Measurements from ENCODE around the gene NOA1.

The NOA1 gene

DNA sequence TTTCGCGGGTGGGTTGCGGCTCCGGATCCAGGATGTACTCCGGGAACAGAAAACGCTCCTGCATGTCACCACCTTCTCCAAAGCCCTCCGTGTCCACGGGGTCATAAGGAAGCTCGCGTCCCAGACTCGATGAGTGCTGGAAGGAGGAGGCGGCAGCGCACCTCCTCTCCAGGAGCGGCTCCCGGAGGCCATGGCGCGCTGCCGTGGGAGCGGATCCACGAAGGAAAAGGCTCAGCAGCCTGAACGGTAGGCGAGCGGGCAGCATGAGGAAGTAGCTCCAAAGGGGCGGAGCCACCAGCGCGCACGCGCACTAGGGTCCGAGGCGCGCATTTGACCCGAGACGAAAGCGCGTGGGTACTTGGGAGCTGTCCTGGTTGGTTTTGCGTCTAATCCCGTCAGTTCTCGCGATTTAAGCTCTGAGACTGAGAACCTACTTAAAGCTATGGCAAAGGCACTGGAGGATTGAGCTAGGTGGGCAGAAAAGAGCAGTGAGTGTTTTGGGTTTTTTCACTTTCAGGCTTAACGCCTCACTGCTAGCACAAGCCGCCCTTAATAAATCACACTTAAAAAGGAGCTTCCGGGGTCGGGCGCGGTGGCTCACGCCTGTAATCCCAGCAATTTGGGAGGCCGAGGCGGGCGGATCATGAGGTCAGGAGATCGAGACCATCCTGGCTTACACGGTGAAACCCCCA, at the start of gene NOA1:
Gene NOA1 (minus strand): TSS at position 286 of the 692 bp plus-strand sequence. CDS start 21 bp downstream, at position 265.
- DNase-seq (ENCODE audit: low read depth in 2 of 2): peak; percentile 94 to 97

DNA sequence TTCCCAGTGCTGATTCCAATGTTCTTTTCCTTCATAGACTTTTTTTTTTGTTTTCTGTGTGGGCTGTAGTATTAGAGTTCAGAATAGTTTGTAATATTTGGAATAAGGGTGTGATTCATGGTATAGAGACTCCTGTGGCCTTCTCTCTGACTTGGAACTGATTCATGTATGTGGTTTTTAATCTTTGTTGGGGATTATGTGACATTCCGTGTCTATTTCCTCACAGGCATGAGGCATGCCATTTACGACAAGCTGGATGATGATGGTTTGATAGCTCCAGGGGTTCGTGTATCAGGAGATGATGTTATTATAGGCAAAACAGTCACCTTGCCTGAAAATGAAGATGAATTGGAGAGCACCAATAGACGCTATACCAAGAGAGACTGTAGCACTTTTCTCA, 45.7 kb upstream of the NOA1 start:
- DNase-seq (ENCODE audit: low read depth in 2 of 2): no peak

DNA sequence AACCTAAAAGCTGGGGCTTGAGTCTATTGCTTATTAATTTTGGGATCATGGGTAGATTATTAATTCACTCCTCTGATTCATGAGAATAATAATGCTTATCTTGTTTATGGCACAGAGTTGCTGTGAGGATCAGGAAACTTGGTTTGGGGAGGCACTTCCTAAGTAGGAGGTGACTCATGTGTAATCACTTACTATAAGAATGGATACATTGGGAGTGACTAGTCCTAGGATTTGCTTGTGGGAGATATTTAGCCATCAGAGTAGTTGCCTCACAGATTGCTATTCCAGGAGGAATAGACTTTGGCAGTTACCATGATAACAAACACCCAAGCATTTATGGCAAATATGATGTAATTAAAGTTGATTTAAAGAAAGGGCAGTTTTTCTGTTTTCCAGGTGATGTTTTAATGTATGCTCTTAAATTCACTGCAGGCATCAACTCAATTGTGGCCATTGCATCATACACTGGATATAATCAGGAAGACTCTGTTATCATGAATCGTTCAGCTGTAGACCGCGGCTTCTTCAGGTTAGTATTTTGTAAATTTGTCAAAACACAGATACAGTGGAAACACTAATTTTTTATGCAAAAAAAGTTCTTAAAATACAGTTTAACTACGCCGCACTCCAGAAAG, 43.2 kb upstream of the NOA1 start:
- no peak for DNase-seq (ENCODE audit: low read depth in 2 of 2)

DNA sequence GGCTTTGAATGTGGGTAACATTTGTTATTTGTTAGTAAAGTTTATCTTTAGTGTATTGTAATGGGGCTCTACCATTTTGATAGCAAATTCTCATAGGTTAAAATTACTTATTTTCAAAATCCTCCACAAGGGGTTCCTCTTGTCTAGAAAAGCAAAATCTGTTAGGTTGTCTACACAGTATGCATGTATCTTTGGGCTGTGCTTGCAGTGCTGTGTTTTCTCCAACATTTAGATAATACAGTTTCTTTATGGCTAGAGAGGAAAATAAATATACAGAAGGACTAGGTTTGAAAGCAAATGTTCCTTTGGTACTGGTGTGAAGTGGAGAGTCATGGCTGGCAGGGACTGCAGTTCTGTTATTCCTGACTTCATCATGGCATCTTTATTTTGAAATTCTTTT, 41.6 kb upstream of the NOA1 start:
- DNase-seq (ENCODE audit: low read depth in 2 of 2): no peak

DNA sequence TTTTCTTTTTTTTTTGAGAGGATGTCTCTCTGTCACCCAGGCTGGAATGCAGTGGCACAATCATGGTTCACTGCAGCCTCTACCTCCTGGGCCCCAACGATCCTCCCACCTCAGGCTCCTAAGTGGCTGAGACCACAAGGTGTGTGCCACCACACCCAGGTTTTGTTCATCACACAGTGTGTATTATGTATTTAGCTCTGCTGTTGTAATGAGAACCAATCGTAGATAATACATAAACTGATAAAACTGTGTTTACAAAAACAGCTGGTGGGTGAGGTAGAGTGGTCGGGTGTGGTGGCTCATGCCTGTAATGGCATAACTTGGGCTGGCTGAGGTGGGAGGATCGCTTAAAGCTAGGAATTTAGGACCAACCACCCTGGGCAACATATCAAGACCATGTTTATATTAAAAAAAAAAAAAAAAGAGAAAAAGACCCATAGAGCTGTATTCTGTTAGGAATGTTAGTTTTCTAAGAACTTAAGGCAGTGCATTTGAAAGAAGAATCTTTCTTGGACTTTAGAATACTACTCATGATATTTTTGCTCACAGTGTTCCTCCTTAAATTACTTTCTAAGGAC, 36.2 kb upstream of the NOA1 start:
- DNase-seq (ENCODE audit: low read depth in 2 of 2): no peak

DNA sequence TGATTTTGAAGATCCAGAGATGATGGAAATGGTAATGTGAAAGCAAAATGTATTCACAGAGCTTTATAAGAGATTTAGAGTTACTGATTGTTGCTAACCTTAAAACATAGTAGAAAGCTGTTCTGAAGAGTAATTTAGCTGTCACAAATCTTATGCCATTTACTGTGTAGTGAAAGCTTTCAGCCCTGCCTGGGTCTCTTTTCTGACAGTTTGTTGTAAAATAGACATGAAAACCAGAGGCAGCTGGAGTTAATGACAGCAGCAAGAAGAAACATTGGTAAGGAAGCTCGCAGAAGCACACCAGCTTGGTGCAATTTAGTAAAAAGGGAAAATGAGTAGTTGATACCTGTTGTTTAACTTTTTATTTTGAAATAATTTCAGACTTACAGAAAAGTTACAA, 22.3 kb upstream of the NOA1 start:
- DNase-seq (ENCODE audit: low read depth in 2 of 2): no peak

DNA sequence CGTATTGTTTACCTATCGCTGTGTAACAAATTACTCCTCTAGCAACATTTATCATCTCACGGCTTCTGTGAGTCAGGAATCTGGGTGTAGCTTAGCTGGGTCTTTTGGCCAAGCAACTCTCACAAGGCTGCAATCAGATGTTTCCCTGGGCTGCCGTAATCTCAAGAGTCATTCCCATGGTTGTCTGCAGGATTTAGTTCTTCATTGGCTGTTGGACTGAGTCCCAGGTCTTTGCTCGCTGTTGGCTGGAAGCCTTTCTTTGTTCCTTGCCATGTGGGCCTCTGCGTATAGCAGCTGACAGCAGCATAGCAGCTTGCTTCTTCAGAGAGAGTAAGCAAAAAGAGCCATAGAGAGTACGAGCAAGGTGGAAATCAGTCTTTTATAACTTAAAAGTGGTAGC, 18.1 kb upstream of the NOA1 start:
- DNase-seq (ENCODE audit: low read depth in 2 of 2): no peak

DNA sequence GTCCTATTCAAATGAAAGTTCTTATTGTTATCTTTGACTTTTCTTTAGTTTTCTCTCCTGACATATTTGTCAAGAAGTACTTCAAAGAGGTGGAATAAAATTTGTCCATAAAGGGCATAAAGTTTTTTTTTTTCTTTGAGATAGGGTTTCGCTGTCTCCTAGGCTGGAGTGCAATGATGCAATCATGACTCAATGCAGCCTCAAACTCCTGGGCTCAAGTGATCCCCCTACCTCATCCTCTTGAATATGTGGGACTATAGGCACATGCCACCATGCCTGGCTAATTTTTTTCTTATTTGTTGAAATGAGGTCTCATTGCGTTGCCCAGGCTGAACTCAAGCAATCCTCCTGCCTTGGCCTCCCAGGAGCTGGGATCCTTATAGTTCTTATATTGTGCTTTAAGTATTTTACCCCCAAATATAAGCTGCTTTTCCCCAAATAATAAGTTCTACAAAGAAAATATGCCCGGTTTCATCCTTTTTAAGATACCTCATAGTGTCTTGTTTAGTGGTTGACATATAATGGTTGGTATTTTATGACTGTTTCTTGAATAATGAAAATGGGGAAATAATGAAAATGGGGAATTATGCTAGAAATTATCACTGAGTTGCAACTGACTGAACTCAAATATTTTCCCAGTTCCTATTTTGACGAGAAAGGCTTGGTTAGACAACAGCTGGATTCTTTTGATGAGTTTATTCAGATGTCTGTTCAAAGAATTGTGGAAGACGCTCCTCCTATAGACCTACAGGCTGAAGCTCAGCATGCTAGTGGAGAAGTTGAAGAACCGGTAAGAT, 12.9 kb upstream of the NOA1 start:
- no peak for DNase-seq (ENCODE audit: low read depth in 2 of 2)

DNA sequence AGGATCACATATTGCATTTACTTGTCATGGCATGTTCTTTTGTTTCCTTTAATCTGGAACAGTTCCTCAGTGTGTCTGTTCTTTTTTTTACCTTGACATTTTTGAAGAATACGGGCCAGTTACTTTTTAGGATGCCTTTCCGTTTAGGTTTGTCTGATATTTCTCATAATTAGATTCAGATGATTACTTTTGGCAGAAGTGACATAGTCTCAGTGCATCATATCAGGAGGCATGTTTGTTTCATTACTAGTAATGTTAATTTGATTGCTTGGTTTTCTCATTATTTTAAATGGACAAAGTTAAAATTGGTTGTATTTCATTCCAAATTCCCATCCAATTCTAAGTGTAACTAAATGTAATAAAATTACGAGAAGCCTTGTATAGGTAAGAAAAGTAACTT, 9.5 kb upstream of the NOA1 start:
- DNase-seq (ENCODE audit: low read depth in 2 of 2): no peak

DNA sequence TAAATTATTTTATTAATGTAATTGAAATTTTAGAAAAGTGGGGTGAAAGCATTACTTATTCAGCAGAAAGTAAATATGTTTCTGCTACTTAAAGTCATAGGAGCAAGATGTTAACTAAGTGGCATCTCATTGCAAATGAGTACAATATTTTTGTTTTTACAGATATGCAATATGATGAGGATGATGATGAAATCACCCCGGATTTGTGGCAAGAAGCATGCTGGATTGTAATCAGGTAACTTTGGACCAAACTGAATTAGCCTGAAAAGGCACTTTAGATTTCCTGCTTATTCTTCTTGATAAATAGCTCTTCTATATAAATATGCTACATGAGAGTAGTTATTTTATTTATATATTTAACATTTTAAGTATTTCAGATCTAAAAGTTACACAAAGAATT, 8.8 kb upstream of the NOA1 start:
- DNase-seq (ENCODE audit: low read depth in 2 of 2): no peak

DNA sequence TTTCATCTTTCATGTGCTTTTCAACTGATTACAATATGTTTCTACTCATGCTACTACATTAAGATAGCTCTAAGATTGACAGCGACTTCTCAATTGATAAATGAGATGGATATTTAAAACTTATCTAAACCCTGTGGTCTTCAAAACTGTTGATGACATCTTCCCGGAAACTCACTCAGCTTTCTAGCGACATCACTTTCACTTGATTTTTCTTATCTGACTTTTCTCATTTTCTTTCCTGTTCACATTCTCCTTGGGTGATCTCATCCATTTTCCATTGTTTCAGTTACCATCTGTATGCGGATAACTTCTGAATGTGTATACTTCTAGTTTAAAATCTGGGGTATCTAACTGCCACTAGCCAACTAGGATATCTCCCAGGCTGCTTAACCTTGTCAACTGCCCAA, 4.4 kb upstream of the NOA1 start:
- DNase-seq (ENCODE audit: low read depth in 2 of 2): no peak

DNA sequence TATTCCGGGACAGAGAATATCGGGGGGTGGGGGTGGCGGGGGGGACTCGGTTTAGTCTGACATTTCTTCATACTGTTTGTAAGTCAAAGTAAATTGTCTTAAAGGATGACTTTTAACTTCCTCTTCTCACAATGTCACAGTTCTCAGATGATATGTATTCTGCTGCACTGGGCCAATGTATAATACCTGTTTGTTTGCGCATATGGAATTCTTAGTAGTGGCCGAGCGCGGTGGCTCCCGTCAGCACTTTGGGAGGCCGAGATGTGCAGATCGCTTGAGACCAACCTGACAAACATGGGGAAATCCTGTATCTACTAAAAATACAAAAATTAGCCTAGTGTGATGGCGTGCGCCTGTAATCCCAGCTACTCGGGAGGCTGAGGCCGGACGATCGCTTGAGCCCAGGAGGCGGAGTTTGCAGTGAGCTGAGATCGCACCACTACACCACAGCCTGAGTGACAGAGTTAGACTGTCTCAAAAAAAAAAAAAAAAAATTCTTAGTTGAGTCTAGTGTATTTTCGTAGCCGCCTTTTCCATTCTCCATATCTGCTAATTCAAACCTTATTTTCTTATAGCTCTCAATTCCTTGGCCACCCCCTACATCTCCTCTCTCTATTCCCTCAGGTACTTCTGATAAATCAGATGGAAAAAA, 2.1 kb upstream of the NOA1 start:
- peak in 1 of 2 experiments; percentile 22 for DNase-seq (ENCODE audit: low read depth in 2 of 2)

DNA sequence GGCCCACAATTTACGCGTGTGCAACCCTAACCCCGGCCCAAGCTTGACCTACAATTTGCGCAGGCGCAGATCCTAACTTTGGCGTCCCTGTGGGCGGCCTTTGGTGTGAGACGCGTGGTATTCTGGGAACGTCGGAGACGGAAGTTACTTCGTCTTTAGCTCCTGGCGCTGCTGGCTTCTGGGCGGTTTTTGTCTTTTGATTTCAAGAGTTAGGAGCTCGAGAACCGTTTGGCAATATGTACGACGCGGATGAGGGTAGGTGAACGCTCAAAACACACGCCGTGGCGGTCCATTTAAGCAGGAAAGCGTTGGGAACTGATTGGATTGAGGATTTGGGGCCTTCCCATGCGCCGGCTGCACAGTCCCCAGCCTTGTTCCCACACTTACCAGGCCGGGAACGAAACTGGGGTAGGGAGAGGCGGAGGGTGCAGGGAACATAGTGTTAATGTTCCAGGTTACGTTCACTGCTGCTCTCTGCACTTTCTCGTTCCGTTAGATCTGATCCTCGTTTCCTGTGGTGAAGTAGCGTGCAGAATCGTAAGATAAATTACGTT, 1.4 kb upstream of the NOA1 start, which contains the start of gene POLR2B:
Gene POLR2B (plus strand): TSS at position 147 of the 554 bp plus-strand sequence. CDS start 90 bp downstream, at position 237.
- peak; percentile 78 to 87 for DNase-seq (ENCODE audit: low read depth in 2 of 2)

DNA sequence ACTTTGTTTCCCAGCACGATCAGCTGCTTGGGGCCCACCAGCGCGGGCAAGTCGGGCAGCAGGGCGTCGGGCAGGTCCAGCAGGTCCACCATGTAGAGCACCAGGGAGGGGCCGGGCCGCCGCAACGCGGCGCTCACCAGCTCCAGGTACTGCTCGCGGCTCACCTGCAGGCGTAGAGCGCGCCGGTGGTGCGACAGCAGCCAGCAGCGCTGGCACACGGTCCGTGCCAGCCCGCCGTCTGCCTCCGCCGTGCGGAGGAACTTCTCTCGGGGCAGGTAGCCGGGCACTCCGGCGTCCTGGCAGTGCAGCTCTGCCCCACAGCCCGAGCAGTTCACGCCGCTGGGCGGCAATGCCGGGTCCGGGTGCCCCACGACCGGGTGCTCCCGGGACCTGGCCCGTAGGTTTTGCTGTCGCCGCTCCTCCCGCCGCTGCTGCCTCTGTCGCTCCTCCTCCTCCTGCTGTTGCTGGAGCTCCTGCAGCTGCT, 527 bp downstream of the NOA1 start:
- DNase-seq (ENCODE audit: low read depth in 2 of 2): peak in 1 of 2 experiments; percentile 22

DNA sequence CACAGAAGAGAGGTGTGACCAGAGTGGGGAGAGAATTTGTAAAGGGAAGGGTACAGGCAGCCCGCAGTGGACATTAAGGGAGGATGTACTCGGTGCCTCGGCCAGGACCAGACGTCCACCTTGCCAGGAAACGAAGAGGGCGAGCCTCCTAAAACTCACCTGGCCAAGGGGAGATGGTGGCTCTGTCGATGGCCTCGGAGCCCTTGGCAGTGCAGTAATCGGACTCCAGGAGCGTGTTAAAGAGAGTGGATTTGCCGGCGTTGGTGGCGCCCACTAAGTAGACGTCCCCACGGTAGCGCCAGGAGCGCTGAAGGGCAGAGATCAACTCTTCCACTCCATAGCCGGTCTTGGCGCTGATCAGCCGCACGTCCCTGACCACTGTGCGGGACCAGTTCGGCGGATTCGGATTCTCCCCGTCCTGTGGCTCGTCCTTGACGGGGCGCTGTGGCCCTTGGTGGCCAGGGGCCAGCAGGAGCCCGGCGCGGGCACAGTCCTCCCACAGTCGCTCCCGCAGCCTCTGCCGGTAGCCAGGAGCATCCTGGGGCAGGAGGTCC, 1.0 kb downstream of the NOA1 start:
- DNase-seq (ENCODE audit: low read depth in 2 of 2): no peak

DNA sequence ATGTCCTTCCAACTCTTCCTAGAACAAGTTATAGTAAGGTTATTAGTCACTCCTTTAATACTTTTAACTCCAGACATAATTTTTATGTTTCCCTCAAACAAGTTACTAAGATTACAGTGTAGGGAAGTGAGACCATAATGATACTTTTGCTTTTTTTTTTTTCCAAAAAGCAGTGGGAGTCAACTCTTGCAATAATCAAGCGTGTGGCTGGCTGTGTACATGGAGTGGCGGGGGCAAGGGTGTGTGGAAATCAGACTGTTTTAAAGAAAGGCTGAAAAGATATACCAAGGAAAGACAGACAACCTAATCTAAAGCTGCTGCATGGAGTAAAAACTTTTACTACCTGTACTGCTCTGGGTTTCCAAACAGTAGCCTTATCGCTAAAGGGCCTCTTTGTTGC, 4.1 kb downstream of the NOA1 start:
- no peak for DNase-seq (ENCODE audit: low read depth in 2 of 2)

DNA sequence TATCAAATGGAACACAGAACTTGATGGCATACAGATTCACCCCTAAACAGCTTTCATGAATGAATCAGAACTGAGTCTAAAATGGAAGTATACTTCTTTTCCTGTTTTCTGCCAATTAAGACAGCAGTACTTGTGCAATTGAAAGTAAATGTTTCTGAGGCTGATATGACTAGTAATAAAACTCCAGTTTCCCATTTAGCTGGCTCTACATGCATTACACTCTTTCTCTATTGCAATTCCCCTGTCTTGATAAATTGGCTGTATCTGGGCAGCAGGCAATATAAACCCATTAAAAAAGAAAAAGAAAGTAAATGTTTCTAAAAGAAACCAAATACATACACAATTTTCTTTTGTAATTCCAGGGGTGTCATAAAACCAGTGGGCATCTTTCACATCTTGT, 4.6 kb downstream of the NOA1 start:
- no peak for DNase-seq (ENCODE audit: low read depth in 2 of 2)

DNA sequence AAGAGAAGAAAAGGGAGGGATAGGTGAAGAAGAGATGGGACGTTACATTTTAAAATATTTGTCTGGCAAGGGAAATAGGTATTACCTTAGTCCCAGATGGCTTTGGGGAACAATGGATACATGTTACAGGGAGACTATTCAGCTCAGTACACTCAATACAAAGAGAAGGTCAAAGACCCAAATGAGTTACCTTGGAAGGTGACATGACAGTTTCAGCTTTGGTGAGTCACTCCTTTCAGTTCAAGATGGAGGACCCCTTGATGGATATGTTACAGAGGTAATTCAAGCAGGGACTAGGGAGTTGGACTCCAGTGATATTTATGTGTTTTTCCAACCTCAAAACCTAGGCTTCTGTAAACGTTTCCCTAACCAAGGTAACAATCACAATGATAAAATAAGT, 5.0 kb downstream of the NOA1 start:
- DNase-seq (ENCODE audit: low read depth in 2 of 2): no peak

DNA sequence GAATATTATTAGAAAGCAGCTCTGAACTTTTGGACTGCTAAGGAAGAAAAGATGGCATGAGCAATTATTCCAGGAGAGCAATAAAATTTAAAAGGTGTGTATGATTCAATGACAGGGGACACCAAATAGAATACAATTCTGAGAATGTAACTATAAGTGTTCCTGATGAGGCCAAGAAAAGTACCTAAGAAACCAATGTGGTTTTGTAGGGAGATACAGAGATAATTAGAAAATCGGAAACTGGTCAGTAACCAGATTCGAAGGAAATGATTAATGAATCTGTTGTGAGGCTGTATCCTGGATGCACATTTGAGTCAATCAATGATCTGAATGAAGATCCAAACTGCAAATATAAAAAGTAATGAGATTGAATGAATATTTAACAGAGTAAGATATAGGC, 6.0 kb downstream of the NOA1 start:
- no peak for DNase-seq (ENCODE audit: low read depth in 2 of 2)

DNA sequence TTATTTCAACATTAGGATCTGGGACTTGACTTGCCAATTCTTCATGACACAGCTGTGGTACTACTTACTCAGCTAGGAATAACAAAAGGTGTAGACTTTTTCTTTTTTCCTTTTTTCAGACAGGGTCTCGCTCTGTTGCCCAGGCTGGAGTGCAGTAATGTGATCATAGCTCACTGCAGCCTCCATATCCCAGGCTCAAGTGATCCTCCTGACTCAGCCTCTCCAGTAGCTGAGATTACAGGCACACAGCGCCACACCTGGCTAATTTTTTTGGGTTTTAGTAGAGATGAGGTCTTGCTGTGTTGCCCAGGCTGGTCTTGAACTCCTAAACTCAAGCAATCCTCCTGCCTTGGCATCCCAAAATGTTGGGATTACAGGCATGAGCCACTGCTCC, 16.3 kb downstream of the NOA1 start:
- DNase-seq (ENCODE audit: low read depth in 2 of 2): no peak

DNA sequence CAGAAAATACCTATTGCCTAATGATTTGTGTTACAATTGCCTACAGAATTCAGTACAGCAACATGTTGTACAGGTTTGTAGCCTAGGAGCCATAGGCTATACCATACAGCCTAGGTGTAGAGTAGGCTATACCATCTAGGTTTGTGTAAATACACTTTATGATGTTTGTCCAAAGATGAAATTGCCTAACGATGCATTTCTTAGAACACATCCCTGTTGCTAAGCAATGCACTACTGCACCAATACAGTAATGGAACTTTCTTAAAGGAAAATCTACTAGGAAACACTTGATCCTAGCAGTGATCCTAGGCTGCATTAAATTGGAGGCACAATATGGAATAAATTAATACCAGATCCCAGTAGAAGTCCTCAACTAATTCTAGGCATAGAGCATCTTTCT, 18.3 kb downstream of the NOA1 start:
- DNase-seq (ENCODE audit: low read depth in 2 of 2): no peak

All from stimulated activated CD4-positive, alpha-beta T cell treated with anti-CD3 and anti-CD28 coated beads, Interleukin-12 subunit alpha, Interleukin-12 subunit beta, amount 100 ng/mL, for 24 hours (primary cell).